Measurements from ENCODE around the gene CCDC191.

GRCh38 chr3:114020907-114021306, 35.4 kb downstream of the CCDC191 start:
- TF ChIP-seq ZNF302 (tag by site-specific recombination; IDR thresholded peaks at IDR 0.05; ENCODE audit: low read depth), result no peak
- no peak for TF ChIP-seq CTCF (tag by site-specific recombination; IDR thresholded peaks at IDR 0.05)
- no peak for TF ChIP-seq ZNF274 (IDR thresholded peaks at IDR 0.05; ENCODE audit: low read length)
- TF ChIP-seq ZNF274 (tag by site-specific recombination; IDR thresholded peaks at IDR 0.05; ENCODE audit: borderline replicate concordance), result no peak
- TF ChIP-seq BCL11A (tag by site-specific recombination; IDR thresholded peaks at IDR 0.05; ENCODE audit: low read depth), result no peak
- TF ChIP-seq, protein P1, sequence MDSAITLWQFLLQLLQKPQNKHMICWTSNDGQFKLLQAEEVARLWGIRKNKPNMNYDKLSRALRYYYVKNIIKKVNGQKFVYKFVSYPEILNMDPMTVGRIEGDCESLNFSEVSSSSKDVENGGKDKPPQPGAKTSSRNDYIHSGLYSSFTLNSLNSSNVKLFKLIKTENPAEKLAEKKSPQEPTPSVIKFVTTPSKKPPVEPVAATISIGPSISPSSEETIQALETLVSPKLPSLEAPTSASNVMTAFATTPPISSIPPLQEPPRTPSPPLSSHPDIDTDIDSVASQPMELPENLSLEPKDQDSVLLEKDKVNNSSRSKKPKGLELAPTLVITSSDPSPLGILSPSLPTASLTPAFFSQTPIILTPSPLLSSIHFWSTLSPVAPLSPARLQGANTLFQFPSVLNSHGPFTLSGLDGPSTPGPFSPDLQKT (IDR thresholded peaks at IDR 0.05; ENCODE audit: borderline replicate concordance, low read depth, low read length), result no peak
- no peak for TF ChIP-seq ZNF175 (tag by site-specific recombination; IDR thresholded peaks at IDR 0.05)
- TF ChIP-seq ZSCAN4 (tag by site-specific recombination; IDR thresholded peaks at IDR 0.05), result no peak
- TF ChIP-seq ZSCAN23 (tag by site-specific recombination; IDR thresholded peaks at IDR 0.05), result no peak
- TF ChIP-seq REST (tag by site-specific recombination; IDR thresholded peaks at IDR 0.05), result no peak
- TF ChIP-seq KLF1 (tag by site-specific recombination; IDR thresholded peaks at IDR 0.05), result no peak
- TF ChIP-seq, protein P2, sequence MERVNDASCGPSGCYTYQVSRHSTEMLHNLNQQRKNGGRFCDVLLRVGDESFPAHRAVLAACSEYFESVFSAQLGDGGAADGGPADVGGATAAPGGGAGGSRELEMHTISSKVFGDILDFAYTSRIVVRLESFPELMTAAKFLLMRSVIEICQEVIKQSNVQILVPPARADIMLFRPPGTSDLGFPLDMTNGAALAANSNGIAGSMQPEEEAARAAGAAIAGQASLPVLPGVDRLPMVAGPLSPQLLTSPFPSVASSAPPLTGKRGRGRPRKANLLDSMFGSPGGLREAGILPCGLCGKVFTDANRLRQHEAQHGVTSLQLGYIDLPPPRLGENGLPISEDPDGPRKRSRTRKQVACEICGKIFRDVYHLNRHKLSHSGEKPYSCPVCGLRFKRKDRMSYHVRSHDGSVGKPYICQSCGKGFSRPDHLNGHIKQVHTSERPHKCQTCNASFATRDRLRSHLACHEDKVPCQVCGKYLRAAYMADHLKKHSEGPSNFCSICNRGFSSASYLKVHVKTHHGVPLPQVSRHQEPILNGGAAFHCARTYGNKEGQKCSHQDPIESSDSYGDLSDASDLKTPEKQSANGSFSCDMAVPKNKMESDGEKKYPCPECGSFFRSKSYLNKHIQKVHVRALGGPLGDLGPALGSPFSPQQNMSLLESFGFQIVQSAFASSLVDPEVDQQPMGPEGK (tag by site-specific recombination; IDR thresholded peaks at IDR 0.05), result no peak
